NCI-H146 treated with DMSO at 0.1 percent for 48 hours (cell line): Measurements from ENCODE around the gene NCBP2.

Source experiments
- DNase-seq: peaks from one replicate; lab custom pipeline; 2025; ENCODE audit not compliant: unreplicated experiment; lab: John Stamatoyannopoulos, UW

NCBP2 gene

GRCh38 chr3:196886144-196886543 lies 56.2 kb downstream of the NCBP2 start:
- DNase-seq: no peak
